ENCODE results near the gene IFNA10.
A peak's percentile ranks its signal among the peaks of the same experiment; 100 is the strongest.

IFNA10 gene

DNA sequence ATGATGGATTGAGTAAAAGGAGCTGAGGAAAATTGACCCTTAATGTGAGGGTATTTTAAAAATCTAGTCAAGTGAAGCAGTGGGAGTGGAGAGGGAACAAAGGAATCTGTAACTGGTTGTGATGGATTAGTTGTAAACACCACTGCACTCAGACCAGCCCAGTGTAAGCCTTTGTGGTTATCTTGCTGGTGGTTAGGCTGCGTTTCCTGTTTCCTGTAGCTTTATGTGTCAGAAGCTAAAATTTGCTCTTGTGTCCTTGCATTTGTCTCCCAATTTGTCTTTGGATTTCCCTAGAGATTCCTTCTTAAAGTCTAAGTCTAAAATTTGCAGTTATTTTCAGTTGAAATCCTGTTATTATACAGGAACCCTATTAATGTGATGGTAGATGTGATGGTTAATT lies 46.8 kb downstream of the IFNA10 start:
- no peak overlapping the region for H2AFZ ChIP-seq (ENCODE audit: low read length)
- H3K27me3 ChIP-seq (replicated peaks; ENCODE audit: insufficient read depth, low read length): no peaks in the 10 kb centered on the region
- no peak overlapping the region for H3K27ac ChIP-seq (ENCODE audit: low read length)
- no peak overlapping the region for H3K4me3 ChIP-seq (ENCODE audit: low read length)
- no peaks in the 10 kb centered on the region for H3K9me3 ChIP-seq (replicated peaks; ENCODE audit: insufficient read depth, low read length)
- 0 out of 2 replicates have a peak, but pooled peaks cover 3% of the 10 kb centered on the region for H3K4me1 ChIP-seq (ENCODE audit: low read length)
- DNase-seq: peak; percentile 55
- H3K4me2 ChIP-seq (ENCODE audit: low read depth, low read length): peak overlapping the region; percentile 37; the same call in 1 of the 2 replicates
- TF ChIP-seq, protein P1, sequence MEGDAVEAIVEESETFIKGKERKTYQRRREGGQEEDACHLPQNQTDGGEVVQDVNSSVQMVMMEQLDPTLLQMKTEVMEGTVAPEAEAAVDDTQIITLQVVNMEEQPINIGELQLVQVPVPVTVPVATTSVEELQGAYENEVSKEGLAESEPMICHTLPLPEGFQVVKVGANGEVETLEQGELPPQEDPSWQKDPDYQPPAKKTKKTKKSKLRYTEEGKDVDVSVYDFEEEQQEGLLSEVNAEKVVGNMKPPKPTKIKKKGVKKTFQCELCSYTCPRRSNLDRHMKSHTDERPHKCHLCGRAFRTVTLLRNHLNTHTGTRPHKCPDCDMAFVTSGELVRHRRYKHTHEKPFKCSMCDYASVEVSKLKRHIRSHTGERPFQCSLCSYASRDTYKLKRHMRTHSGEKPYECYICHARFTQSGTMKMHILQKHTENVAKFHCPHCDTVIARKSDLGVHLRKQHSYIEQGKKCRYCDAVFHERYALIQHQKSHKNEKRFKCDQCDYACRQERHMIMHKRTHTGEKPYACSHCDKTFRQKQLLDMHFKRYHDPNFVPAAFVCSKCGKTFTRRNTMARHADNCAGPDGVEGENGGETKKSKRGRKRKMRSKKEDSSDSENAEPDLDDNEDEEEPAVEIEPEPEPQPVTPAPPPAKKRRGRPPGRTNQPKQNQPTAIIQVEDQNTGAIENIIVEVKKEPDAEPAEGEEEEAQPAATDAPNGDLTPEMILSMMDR (IDR thresholded peaks at IDR 0.05; ENCODE audit: low read length): no peak
- TF ChIP-seq EZH2phosphoT487 (IDR thresholded peaks at IDR 0.05; ENCODE audit: low read length): no peak
- TF ChIP-seq EZH2 (optimal IDR thresholded peaks at IDR 0.05; ENCODE audit: low read depth, low read length): no peak
- no peaks in the 10 kb centered on the region for H3K36me3 ChIP-seq (replicated peaks; ENCODE audit: insufficient read depth, low read length)
- no peaks in the 10 kb centered on the region for H3K9me2 ChIP-seq (replicated peaks; ENCODE audit: insufficient read depth, low read length)
- no peak overlapping the region for H3K9ac ChIP-seq (ENCODE audit: low read length)
- H3K79me2 ChIP-seq (ENCODE audit: low read length): no peaks in the 10 kb centered on the region
- H4K20me1 ChIP-seq (ENCODE audit: insufficient read depth, low read length): no peaks in the 10 kb centered on the region
- no peaks in the 10 kb centered on the region for H3F3A ChIP-seq (ENCODE audit: insufficient read depth, low read length)
